Measurements from ENCODE around the gene STXBP2. TPM values are rescaled to one million over a fixed set of nuclear protein-coding genes. Genes with fewer than 3 reads are reported as not detected.

Gene STXBP2
- total RNA-seq, 1 experiment from 2014 or later, result 141 TPM

DNA sequence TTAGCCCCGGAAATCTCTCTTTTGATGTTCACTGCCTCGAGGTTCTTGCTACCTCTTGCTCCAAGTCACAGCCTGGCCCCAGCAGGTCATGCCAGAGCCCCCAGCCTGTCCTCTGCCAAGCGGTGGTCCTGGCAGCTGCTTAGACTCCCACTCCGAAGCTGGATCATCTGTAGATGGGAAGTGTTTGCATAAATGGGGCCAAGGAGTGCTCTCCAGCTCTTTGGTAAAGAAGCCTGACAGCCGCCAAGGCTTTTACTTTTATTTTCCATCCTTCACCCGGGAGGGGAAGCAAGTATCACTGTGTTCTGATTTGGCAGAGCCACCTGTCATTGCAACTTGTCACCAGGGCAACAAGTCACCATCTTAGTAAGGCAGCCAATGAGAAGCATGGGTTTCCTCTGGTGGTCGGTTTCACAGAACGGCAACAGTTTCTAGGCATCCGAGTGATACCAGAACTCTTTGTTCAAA, 21.3 kb downstream of the STXBP2 start:
- Histone ChIP-seq H3K4me1 (ENCODE audit: control insufficient read depth in 1 of 2, insufficient read depth in 2 of 2, low read length in 2 of 2) (no peaks in the 10 kb centered on the region), H4K20me1 (ENCODE audit: insufficient read depth) (no peaks in the 10 kb centered on the region), H3K79me2 (ENCODE audit: insufficient read depth, low read length) (no peaks in the 10 kb centered on the region), H3K27me3 (ENCODE audit: insufficient read depth, low read length) (no peaks in the 10 kb centered on the region), H3K9me3 (ENCODE audit: control insufficient read depth in 1 of 2, insufficient read depth in 1 of 2, low read depth in 1 of 2, low read length in 2 of 2) (no peaks in the 10 kb centered on the region), H2AFZ (ENCODE audit: low read depth, low read length, poor library complexity, severe bottlenecking) (no peak overlapping the region), H3K36me3 (ENCODE audit: control insufficient read depth in 1 of 2, insufficient read depth in 2 of 2, low read length in 2 of 2) (no peaks in the 10 kb centered on the region), H3K4me3 (replicated peaks in 1 of 2; ENCODE audit: low read depth in 1 of 2, low read length in 2 of 2) (no peak overlapping the region), H3K9me2 (ENCODE audit: insufficient read depth) (no peaks in the 10 kb centered on the region), H3K4me2 (ENCODE audit: low read length) (no peak overlapping the region), H3K27ac (ENCODE audit: low read depth, low read length) (no peak overlapping the region), H3K9ac (ENCODE audit: low read length) (no peak overlapping the region)
- intact Hi-C loops (cut with micrococcal nuclease), result no loop called here
- CTCF ChIA-PET, result interaction anchor here (1.2 kb wide), 1 partner anchor 90 kb away, joined by 3 read pairs; no protein-coding TSS in a partner anchor
- RAD21 ChIA-PET (ENCODE audit: low non-redundant PET in 1 of 2, low total read pairs in 2 of 2, uncharacterized antibody in 2 of 2, unreplicated experiment in 2 of 2), result no interaction called here
- ATAC-seq (no peak), DNase-seq (ENCODE audit: low read depth, low spot score) (no peak)
- BruUV-seq (replicated peaks), result no TSS peak
- POLR2A ChIA-PET, result no interaction called here
- no peak for TF ChIP-seq YY1 (IDR thresholded peaks at IDR 0.05; ENCODE audit: extremely low read depth, insufficient replicate concordance, low read depth, low read length)
- no peak for TF ChIP-seq SIN3A (IDR thresholded peaks at IDR 0.05; ENCODE audit: low read depth)
- TF ChIP-seq, protein P1, sequence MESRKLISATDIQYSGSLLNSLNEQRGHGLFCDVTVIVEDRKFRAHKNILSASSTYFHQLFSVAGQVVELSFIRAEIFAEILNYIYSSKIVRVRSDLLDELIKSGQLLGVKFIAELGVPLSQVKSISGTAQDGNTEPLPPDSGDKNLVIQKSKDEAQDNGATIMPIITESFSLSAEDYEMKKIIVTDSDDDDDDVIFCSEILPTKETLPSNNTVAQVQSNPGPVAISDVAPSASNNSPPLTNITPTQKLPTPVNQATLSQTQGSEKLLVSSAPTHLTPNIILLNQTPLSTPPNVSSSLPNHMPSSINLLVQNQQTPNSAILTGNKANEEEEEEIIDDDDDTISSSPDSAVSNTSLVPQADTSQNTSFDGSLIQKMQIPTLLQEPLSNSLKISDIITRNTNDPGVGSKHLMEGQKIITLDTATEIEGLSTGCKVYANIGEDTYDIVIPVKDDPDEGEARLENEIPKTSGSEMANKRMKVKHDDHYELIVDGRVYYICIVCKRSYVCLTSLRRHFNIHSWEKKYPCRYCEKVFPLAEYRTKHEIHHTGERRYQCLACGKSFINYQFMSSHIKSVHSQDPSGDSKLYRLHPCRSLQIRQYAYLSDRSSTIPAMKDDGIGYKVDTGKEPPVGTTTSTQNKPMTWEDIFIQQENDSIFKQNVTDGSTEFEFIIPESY (IDR thresholded peaks at IDR 0.05; ENCODE audit: extremely low read depth, insufficient replicate concordance, low read length), result no peak
- no peak for TF ChIP-seq RAD21 (IDR thresholded peaks at IDR 0.05; ENCODE audit: low read depth)
- TF ChIP-seq EZH2phosphoT487 (IDR thresholded peaks at IDR 0.05; ENCODE audit: borderline replicate concordance), result no peak
- TF ChIP-seq JUND (IDR thresholded peaks at IDR 0.05), result no peak
- no peak for TF ChIP-seq SRF (IDR thresholded peaks at IDR 0.05; ENCODE audit: low read depth)
- TF ChIP-seq, protein P2, sequence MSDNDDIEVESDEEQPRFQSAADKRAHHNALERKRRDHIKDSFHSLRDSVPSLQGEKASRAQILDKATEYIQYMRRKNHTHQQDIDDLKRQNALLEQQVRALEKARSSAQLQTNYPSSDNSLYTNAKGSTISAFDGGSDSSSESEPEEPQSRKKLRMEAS (IDR thresholded peaks at IDR 0.05), result no peak
- TF ChIP-seq POLR2A (IDR thresholded peaks at IDR 0.05; ENCODE audit: borderline replicate concordance, extremely low read depth, insufficient read depth, insufficient read length), result no peak
- TF ChIP-seq, protein P3, sequence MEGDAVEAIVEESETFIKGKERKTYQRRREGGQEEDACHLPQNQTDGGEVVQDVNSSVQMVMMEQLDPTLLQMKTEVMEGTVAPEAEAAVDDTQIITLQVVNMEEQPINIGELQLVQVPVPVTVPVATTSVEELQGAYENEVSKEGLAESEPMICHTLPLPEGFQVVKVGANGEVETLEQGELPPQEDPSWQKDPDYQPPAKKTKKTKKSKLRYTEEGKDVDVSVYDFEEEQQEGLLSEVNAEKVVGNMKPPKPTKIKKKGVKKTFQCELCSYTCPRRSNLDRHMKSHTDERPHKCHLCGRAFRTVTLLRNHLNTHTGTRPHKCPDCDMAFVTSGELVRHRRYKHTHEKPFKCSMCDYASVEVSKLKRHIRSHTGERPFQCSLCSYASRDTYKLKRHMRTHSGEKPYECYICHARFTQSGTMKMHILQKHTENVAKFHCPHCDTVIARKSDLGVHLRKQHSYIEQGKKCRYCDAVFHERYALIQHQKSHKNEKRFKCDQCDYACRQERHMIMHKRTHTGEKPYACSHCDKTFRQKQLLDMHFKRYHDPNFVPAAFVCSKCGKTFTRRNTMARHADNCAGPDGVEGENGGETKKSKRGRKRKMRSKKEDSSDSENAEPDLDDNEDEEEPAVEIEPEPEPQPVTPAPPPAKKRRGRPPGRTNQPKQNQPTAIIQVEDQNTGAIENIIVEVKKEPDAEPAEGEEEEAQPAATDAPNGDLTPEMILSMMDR (IDR thresholded peaks at IDR 0.05 in 2 of 3, conservative IDR thresholded peaks at IDR 0.05 in 1 of 3; ENCODE audit: borderline replicate concordance in 1 of 3, insufficient read depth in 1 of 3, low read depth in 2 of 3, low read length in 2 of 3), result no peak
